T-helper 2 cell (primary cell): ENCODE measurements around the gene ARID3B.
"Not testable (repeated sequence)": the region's sequence is repeated elsewhere in the genome, so short reads cannot be mapped to it uniquely, and the experiment has no call there.

ENCODE experiments used
- DNase-seq, 5 experiments: peaks; one replicate each; pipeline versions ENCODE4 v3.0.0 to v3.0.0-alpha.2; 2012 to 2022

Gene ARID3B

GRCh38 chr15:74621936-74622335, 80.9 kb downstream of the ARID3B start:
- DNase-seq = no peak

GRCh38 chr15:74622758-74623157, 81.7 kb downstream of the ARID3B start:
- no peak for DNase-seq

GRCh38 chr15:74624020-74624602, 83.1 kb downstream of the ARID3B start:
- DNase-seq = no peak

- DNase-seq = no peak
Measured at GRCh38 chr15:74625693-74626092, 84.7 kb downstream of the ARID3B start.

- DNase-seq = no peak
Measured at GRCh38 chr15:74626336-74626735, 85.3 kb downstream of the ARID3B start.

GRCh38 chr15:74626752-74627692, 86.0 kb downstream of the ARID3B start:
- DNase-seq = no peak

- no peak for DNase-seq
Measured at GRCh38 chr15:74627766-74628165, 86.7 kb downstream of the ARID3B start.

- DNase-seq = no peak
Measured at GRCh38 chr15:74628199-74628598, 87.2 kb downstream of the ARID3B start.

- no peak for DNase-seq
Measured at GRCh38 chr15:74628949-74629348, 87.9 kb downstream of the ARID3B start.

GRCh38 chr15:74629696-74630095, 88.7 kb downstream of the ARID3B start:
- DNase-seq = not testable (repeated sequence)

GRCh38 chr15:74630284-74631086, 89.5 kb downstream of the ARID3B start:
- no peak for DNase-seq

GRCh38 chr15:74631087-74631385, 90.0 kb downstream of the ARID3B start:
- DNase-seq = no peak

GRCh38 chr15:74631408-74631807, 90.4 kb downstream of the ARID3B start:
- DNase-seq = no peak

GRCh38 chr15:74631935-74632560, 91.0 kb downstream of the ARID3B start:
- peak in 4 of 5 experiments; percentile 24 to 47 (median 38) for DNase-seq

GRCh38 chr15:74632601-74633000, 91.6 kb downstream of the ARID3B start:
- no peak for DNase-seq

- no peak for DNase-seq
Measured at GRCh38 chr15:74633781-74634180, 92.8 kb downstream of the ARID3B start.

GRCh38 chr15:74635228-74635627, 94.2 kb downstream of the ARID3B start:
- DNase-seq = peak; percentile 35 to 78 (median 62)

- no peak for DNase-seq
Measured at GRCh38 chr15:74636984-74637383, 96.0 kb downstream of the ARID3B start.

- DNase-seq = no peak
Measured at GRCh38 chr15:74641151-74641550, 100.1 kb downstream of the ARID3B start.

GRCh38 chr15:74642348-74642733, 101.3 kb downstream of the ARID3B start:
- no peak for DNase-seq

- DNase-seq = no peak
Measured at GRCh38 chr15:74642734-74643664, 102.0 kb downstream of the ARID3B start.

- no peak for DNase-seq
Measured at GRCh38 chr15:74643665-74644204, 102.7 kb downstream of the ARID3B start.
